ENCODE measurements around the gene HDAC7.

The HDAC7 gene

GRCh38 chr12:47740606-47741339 lies 78.9 kb downstream of the HDAC7 start:
- peaks cover 92% of the 10 kb centered on the region for H3K4me1 ChIP-seq
- peak overlapping the region; percentile 100 for H3K4me2 ChIP-seq
- H3K27me3 ChIP-seq: no peaks in the 10 kb centered on the region
- peak overlapping the region; percentile 97 for H3K27ac ChIP-seq
- no peaks in the 10 kb centered on the region for H3K9me3 ChIP-seq
- peak overlapping the region; percentile 83 for H3K9ac ChIP-seq
- TF ChIP-seq Cebpa-rat (IDR thresholded peaks at IDR 0.05): no peak
- H3K36me3 ChIP-seq: no peaks in the 10 kb centered on the region; the same call in 1 of the 2 replicates
- peak overlapping the region; percentile 61 for H3K4me3 ChIP-seq
- no peaks in the 10 kb centered on the region for H4K20me1 ChIP-seq

DNA sequence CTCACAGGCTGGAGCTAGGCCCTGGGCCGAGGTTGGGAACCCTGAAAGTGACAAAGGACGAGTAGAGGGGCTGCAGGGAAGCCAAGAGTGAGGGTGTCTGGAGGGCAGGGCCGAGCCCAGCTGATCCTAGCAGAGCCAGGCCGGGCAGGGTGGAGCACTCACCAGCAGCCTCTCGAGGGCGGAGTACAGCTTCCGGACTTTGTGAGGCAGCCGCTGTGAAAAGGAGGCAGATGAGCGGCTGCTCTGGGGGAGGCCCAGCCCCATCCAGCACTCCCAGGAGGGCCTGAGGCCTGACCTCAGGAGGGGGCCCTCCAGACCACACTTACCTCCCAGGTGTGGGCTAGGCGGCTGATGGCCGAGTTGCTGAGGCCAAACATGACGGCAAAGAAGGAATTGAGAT lies 79.7 kb downstream of the HDAC7 start:
- Histone ChIP-seq H4K20me1 (no peaks in the 10 kb centered on the region), H3K36me3 (no peaks in the 10 kb centered on the region; the same call in 1 of the 2 replicates), H3K4me2 (peak overlapping the region; percentile 100), H3K9me3 (no peaks in the 10 kb centered on the region), H3K27me3 (no peaks in the 10 kb centered on the region), H3K9ac (peak overlapping the region; percentile 83), H3K27ac (peak overlapping the region; percentile 97), H3K4me3 (peak overlapping the region; percentile 61), H3K4me1 (peaks cover 93% of the 10 kb centered on the region)
- no peak for TF ChIP-seq Cebpa-rat (IDR thresholded peaks at IDR 0.05)

DNA sequence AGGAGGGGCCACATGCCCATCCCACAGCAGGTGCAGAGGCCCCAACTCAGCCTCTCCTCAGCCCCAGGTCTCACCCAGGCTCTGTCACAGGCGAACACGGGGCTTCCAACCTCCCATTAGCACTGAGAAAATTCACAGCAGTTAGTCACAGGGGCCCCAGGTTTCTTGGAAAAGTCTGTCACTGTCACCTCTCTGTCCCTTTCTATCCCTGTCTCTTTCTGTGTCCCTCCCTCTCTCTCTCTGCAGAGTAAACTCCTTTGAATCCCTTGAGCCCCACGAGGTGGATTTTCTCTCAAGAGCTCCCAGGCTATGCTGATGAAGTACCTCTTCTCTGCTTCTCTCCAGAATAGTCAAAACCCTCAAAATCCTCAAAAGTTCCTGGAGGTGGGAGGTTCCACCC lies 80.4 kb downstream of the HDAC7 start:
- H3K36me3 ChIP-seq: no peaks in the 10 kb centered on the region; the same call in 1 of the 2 replicates
- H3K27me3 ChIP-seq: no peaks in the 10 kb centered on the region
- H3K27ac ChIP-seq: peak overlapping the region; percentile 97
- H3K9ac ChIP-seq: peak overlapping the region; percentile 83; the same call in 1 of the 2 replicates
- peak overlapping the region; percentile 100 for H3K4me2 ChIP-seq
- TF ChIP-seq Cebpa-rat (IDR thresholded peaks at IDR 0.05): no peak
- no peaks in the 10 kb centered on the region for H3K9me3 ChIP-seq
- peaks cover 91% of the 10 kb centered on the region for H3K4me1 ChIP-seq
- no peak overlapping the region for H3K4me3 ChIP-seq
- H4K20me1 ChIP-seq: no peaks in the 10 kb centered on the region

DNA sequence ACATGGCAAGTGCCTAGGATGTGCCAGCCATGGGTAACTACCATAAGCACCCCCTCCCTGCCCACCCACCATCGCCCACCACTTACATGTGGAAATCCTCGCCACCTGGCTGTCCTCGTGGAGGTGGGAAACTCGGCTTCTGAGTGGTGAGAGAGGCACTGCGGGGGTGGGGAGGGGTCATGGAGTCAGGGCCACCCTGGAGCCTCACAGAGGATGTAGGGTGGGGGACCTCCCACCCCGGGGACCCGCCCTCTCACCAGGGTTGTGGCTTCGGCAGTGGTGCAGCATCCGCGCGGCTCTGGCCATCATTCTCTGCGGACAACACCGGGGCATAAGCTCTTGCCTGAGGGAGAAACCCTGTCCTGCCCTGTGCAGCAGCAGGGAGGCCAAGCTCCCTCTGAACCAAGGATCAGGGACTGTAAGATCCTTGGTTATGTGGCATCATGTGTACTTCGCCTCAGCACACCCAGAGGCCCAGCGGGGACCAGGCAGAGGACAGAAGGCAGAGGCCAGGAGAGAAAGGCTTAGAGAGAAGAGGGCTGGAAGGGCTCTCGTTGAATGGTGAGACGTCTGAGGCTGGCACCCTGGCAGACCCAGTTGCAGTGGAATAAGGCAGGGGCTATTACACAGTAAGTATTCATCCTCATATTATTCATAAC lies 81.6 kb downstream of the HDAC7 start:
- Histone ChIP-seq H3K9ac (no peak overlapping the region), H3K27ac (peak overlapping the region; percentile 97; the same call in 1 of the 2 replicates)
- no peak for TF ChIP-seq Cebpa-rat (IDR thresholded peaks at IDR 0.05)

GRCh38 chr12:47736877-47737676 lies 82.6 kb downstream of the HDAC7 start:
- H3K9ac ChIP-seq: no peak overlapping the region
- H3K27me3 ChIP-seq: no peaks in the 10 kb centered on the region
- no peaks in the 10 kb centered on the region for H3K9me3 ChIP-seq
- H4K20me1 ChIP-seq: no peaks in the 10 kb centered on the region
- H3K4me1 ChIP-seq: peaks cover 69% of the 10 kb centered on the region
- peak overlapping the region; percentile 30 for H3K4me2 ChIP-seq
- no peak overlapping the region for H3K4me3 ChIP-seq
- no peak overlapping the region for H3K27ac ChIP-seq
- TF ChIP-seq Cebpa-rat (IDR thresholded peaks at IDR 0.05): no peak
- H3K36me3 ChIP-seq: no peaks in the 10 kb centered on the region; the same call in 1 of the 2 replicates

More for the DNA sequence above, 81.6 kb downstream of the HDAC7 start:
- H3K27me3 ChIP-seq: no peaks in the 10 kb centered on the region
- no peaks in the 10 kb centered on the region for H3K9me3 ChIP-seq
- H3K4me1 ChIP-seq: peaks cover 79% of the 10 kb centered on the region
- H4K20me1 ChIP-seq: no peaks in the 10 kb centered on the region
- H3K4me3 ChIP-seq: no peak overlapping the region
- H3K4me2 ChIP-seq: peak overlapping the region; percentile 100
- H3K36me3 ChIP-seq: no peaks in the 10 kb centered on the region; the same call in 1 of the 2 replicates

- H3K4me3 ChIP-seq: no peak overlapping the region
- H3K9me3 ChIP-seq: no peaks in the 10 kb centered on the region
- no peak for TF ChIP-seq Cebpa-rat (IDR thresholded peaks at IDR 0.05)
- H4K20me1 ChIP-seq: no peaks in the 10 kb centered on the region
- peaks cover 62% of the 10 kb centered on the region for H3K4me1 ChIP-seq
- H3K36me3 ChIP-seq: no peaks in the 10 kb centered on the region; the same call in 1 of the 2 replicates
- H3K9ac ChIP-seq: no peak overlapping the region
- H3K27ac ChIP-seq: no peak overlapping the region
- no peak overlapping the region for H3K4me2 ChIP-seq
- H3K27me3 ChIP-seq: no peaks in the 10 kb centered on the region
These were observed 83.5 kb downstream of the HDAC7 start for GRCh38 chr12:47736216-47736615.

- Histone ChIP-seq H3K4me2 (peak overlapping the region; percentile 40; the same call in 1 of the 2 replicates), H3K9me3 (no peaks in the 10 kb centered on the region), H3K4me1 (peaks cover 56% of the 10 kb centered on the region), H3K36me3 (no peaks in the 10 kb centered on the region; the same call in 1 of the 2 replicates), H3K27ac (no peak overlapping the region), H3K9ac (no peak overlapping the region), H4K20me1 (no peaks in the 10 kb centered on the region), H3K27me3 (no peaks in the 10 kb centered on the region), H3K4me3 (no peak overlapping the region)
- no peak for TF ChIP-seq Cebpa-rat (IDR thresholded peaks at IDR 0.05)
These were observed 84.1 kb downstream of the HDAC7 start for GRCh38 chr12:47735649-47736048.

- Histone ChIP-seq H3K4me2 (peak overlapping the region; percentile 40), H3K9ac (no peak overlapping the region), H3K36me3 (no peaks in the 10 kb centered on the region; the same call in 1 of the 2 replicates), H3K4me1 (peaks cover 49% of the 10 kb centered on the region), H3K4me3 (no peak overlapping the region), H3K27ac (peak overlapping the region; percentile 30; the same call in 1 of the 2 replicates), H3K9me3 (no peaks in the 10 kb centered on the region), H3K27me3 (no peaks in the 10 kb centered on the region), H4K20me1 (no peaks in the 10 kb centered on the region)
- no peak for TF ChIP-seq Cebpa-rat (IDR thresholded peaks at IDR 0.05)
These were observed 84.8 kb downstream of the HDAC7 start for GRCh38 chr12:47734725-47735480.

GRCh38 chr12:47733142-47733541 lies 86.6 kb downstream of the HDAC7 start:
- H4K20me1 ChIP-seq: no peaks in the 10 kb centered on the region
- no peaks in the 10 kb centered on the region for H3K9me3 ChIP-seq
- no peak overlapping the region for H3K4me2 ChIP-seq
- no peak overlapping the region for H3K9ac ChIP-seq
- no peaks in the 10 kb centered on the region for H3K27me3 ChIP-seq
- H3K4me1 ChIP-seq: peaks cover 36% of the 10 kb centered on the region
- no peak overlapping the region for H3K4me3 ChIP-seq
- H3K36me3 ChIP-seq: no peaks in the 10 kb centered on the region; the same call in 1 of the 2 replicates
- TF ChIP-seq Cebpa-rat (IDR thresholded peaks at IDR 0.05): no peak
- H3K27ac ChIP-seq: no peak overlapping the region
